T-helper 2 cell (primary cell): ENCODE data around the gene TUT7.
A peak's percentile ranks its signal among the peaks of the same experiment; 100 is the strongest.
"Not testable (repeated sequence)": the region's sequence is repeated elsewhere in the genome, so short reads cannot be mapped to it uniquely, and the experiment has no call there.

ENCODE experiments used
- DNase-seq, 5 experiments: peaks; one replicate each; pipeline versions ENCODE4 v3.0.0 to v3.0.0-alpha.2; 2012 to 2022
- total RNA-seq, 2 donors: gene quantifications; one replicate each; lab custom pipeline; 2026; lab: John Stamatoyannopoulos, UW

TUT7 gene
- total RNA-seq: 95.7 to 121 reads per million in 2 donors

DNA sequence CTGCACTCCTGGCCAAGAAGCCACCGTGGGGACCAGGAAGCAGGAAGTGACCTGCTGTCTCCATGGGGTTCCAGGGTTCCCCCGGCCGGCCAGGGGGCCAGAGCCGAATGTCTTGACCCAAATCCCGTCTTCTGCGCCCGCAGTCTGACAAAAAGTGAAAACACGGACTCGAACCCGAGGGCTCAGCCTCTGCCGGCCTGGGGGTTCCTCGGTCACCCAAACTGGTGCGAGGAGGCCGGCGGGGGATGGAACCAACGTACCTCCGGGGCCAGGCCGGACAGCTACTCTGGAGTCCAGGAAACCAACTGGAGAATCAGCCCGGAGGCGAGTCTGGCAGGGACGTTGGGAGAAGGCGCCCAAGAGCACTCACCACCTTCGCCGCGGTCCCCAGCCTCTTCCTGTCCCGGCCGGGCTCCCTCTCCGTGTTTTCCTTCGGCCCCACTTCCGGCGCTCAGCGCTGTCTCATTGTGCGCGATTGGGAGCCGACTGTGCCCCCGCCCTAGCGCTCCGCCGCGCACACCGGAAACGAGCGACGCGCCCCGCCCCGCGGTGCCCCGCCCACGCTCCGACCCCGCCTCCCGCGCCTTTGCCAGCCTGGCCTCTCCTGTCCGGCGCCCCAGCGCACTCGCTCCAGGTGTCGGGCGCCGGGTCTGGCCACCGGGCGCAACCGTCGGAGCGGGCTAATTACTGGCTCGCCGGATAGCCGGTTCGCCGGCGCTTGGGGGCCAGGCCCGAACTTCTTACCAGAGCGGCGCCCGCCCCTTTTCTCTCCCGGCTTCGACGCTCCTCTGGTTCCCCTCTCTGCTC lies at the start of gene TUT7:
Gene TUT7 (minus strand): TSS at position 400 of the 807 bp plus-strand sequence. CDS start 1,211 bp downstream, outside the sequence.
- DNase-seq: peak; percentile 88 to 97 (median 90)

DNA sequence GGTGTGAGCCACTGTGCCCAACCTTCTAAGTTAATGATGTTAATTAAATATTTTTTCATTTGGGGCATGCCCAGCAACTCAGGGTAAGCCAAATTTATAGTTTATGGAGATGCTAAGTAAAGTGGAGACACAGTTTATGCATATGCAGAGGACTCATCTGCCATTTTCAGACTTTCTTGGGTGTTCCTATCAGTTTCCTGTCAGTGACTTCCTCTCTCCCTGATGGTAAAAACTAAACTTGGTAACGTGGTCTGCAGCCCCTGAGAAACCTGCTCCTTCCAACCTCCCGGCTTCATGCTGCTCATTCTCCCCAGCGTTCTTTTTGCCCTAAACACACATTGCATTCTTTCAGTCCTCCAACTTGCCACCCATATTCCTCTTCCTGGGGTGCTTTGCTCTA lies 48.4 kb upstream of the TUT7 start:
- DNase-seq: no peak

DNA sequence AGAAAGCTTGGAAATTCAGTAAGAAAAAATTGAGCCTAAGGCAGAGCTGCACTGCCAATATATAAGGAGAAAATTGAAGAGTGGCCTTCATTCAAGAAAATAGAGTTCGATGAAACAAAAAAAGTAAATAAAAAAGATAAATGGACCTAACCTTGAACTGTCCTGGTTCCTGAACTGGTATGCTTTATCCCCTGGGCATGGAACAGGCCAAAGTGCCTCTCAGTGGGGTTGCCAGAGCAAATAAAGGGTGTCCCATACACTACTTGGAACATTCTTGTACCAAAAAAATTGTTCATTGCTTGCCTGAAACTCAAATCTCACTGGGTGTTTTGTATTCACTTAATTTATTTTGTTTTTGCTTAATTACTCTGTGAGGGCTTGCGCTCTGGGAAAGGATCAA lies 42.2 kb upstream of the TUT7 start:
- DNase-seq: no peak

DNA sequence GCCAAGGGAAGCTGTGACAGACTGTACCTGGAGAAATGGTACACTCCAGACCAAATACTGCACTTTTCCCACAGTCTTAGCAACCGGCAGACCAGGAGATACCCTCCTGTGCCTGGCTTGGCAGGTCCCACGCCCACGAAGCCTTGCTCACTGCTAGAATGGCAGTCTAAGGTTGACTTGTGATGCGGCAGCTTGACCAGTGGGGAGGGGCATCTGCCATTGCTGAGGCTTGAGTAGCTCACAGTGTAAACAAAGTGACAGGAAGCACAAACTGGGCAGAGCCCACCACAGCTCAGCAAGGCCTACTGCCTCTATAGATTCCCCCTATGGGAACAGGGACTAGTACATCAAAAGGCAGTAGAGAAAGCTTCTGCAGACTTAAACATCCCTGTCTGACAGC lies 36.0 kb upstream of the TUT7 start:
- not testable (repeated sequence) for DNase-seq

GRCh38 chr9:86389628-86390027 lies 35.4 kb upstream of the TUT7 start:
- DNase-seq: no peak

- DNase-seq: no peak
Observed at GRCh38 chr9:86387376-86387775, 33.2 kb upstream of the TUT7 start.

DNA sequence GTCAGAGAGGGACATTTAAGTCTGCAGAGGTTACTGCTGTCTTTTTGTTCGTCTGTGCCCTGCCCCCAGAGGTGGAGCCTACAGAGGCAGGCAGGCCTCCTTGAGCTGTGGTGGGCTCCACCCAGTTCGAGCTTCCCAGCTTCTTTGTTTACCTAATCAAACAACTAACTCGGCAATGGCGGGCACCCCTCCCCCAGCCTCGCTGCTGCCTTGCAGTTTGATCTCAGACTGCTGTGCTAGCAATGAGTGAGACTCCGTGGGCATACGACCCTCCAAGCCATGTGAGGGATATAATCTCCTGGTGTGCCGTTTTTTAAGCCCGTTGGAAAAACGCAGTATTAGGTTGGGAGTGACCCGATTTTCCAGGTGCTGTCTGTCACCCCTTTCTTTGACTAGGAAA lies 28.8 kb upstream of the TUT7 start:
- not testable (repeated sequence) for DNase-seq

DNA sequence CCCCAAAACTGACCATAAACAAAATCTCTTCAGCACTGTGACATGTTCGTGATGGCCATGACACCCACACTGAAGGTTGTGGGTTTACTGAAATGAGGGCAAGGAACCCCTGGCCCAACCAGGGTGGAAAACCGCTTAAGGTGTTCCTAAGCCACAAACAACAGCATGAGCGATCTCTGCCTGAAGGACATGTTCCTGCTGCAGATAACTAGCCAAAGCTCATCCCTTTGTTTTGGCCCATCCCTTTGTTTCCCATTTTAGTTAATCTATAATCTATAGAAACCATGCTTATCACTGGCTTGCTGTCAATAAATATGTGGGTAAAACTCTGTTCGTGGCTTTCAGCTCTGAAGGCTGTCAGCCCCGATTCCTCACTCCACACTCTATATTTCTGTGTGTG lies 21.8 kb upstream of the TUT7 start:
- no peak for DNase-seq

DNA sequence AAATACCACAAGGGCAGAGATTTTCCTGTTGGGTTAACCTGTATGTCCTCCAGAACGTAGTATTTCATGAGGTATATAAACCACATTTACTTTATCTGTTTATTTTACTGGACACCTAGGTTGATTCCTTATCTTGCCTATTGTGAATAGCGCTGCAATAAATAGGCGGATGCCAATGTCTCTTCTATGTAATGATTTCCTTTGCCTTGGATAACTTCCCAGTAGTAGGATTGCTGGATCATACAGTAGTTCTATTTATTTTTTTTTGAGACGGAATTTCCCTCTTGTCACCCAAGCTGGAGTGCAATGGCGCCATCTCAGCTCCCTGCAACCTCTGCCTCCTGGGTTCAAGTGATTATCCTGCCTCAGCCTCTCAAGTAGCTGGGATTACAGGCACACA lies 15.6 kb upstream of the TUT7 start:
- no peak for DNase-seq

DNA sequence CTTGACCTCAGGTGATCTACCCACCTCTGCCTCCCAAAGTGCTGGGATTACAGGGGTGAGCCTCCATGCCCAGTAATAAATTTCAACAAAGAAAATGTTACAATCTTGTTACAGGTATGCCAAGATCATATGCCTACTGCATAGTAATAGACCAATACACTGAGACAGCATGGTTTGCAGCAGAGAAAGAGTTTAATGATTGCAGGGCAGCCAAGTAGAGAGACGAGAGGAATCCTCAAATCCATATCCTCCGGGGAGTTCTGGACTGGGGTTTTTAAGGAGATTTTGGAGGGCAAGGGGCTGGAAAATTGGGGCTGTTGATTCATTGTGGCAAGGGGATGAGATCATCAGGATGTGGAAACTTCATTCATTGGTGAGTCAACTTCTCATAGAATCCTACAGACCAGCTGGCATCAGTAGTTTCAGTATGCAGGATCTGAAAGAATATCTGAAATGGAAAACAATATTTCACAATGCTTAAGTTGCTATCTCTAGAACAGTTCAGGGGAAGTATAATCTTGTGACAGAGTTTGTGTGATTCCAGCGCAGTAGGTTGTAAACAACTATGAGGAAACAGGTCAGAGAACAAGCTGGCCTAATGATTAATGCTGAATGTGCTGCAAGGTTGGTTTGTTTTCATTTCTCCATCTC lies 14.8 kb upstream of the TUT7 start:
- no peak for DNase-seq

DNA sequence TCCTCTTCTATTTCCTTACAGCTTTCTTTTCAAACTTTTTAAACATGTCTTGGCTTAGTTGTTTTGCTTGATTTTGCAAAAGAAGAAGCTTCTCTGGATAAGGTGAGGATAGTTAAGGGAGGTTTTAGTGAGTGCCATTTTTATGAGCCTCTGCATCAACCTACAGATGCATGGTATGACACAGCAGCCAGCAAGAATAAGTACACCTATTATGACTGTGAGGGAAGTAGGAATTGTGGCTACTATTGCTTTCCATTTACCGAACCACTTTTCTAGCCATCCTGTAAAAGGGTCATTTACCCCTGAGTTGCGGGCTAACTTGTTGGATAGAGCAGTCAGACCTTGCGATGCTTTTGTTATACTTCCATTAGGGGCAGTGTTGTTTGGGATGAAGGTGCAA lies 7.0 kb upstream of the TUT7 start:
- no peak for DNase-seq

GRCh38 chr9:86359151-86359879 lies 5.1 kb upstream of the TUT7 start:
- DNase-seq: no peak

DNA sequence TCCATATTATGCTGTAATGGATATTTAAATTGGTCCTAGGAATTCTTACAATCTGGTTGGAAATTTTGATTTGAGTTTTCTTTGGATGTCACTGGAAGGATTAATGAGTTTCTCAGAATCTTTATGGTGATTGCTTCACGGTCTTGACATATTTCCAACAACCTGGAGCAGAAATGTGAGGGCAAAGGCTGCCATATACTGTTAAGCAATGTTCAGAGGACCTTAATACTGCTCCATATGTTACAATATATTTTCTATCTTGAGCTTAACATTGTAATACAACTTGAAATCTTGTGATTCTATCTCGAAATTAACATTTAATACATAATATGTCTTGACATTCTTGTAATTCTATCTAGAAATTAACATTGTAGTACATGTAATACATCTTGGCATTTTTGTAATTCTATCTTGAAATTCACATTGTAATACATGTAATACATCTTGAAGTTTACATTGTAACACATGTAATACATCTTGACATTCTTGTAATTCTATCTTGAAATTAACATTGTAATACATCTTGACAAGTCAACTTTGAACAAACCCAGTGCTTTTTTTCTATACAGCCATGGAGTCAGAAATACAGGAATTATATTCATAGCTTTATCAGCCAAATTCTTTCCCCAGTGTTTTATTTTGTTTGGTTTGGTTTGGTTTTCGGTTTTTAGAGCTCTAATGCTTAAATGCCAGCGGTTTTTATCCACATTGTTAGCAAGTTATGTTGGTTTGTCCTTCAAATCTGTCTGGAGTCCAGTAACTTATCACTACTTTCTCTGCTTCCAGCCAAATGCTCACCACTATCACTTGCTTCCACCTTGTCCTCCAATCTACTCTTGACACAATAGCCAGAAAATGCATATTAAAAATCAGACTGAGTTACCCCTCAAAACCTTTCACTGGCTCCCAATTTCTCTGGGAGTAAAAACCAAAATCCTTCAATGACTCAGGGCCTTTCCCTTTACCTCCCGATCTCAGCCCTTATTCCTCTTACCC lies 3.0 kb upstream of the TUT7 start:
- DNase-seq: no peak

- no peak for DNase-seq
Observed at GRCh38 chr9:86355814-86356213, 1.6 kb upstream of the TUT7 start.

- peak in 1 of 5 experiments; percentile 28 for DNase-seq
Observed at GRCh38 chr9:86354818-86355309, 654 bp upstream of the TUT7 start.

GRCh38 chr9:86353655-86354010 lies 577 bp downstream of the TUT7 start:
- DNase-seq: peak in 2 of 5 experiments; percentile 18 to 53

DNA sequence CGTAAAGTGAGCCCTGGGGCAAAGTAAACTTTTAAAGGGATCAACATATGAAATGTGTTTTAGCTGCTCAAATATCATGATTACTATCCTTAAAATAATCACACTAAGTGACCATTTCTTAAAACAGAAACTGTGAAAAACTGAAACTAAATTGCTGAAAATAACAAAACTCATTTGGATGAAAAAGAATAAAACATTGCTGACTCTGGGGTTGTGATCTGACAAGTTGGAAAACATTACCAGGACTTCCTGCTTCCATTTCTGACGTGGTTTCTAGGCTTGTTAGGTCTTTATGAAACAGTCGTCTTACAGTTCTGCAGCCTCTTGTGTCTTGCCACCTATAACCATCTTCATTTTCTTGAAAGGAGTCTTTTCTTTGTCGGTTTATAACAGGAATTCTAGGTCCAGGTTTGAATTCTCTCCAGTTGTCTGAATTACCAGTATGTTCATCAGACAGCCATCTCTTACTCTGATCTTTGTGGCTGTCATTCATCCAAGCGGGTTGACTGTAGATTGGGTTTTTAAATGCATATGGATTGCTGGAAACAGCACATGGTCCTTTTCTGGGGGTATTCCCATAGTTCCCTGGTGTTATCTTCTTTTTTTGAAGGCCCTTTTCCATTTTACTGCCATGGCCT lies 1.7 kb downstream of the TUT7 start:
- peak in 2 of 5 experiments; percentile 25 to 78 for DNase-seq

DNA sequence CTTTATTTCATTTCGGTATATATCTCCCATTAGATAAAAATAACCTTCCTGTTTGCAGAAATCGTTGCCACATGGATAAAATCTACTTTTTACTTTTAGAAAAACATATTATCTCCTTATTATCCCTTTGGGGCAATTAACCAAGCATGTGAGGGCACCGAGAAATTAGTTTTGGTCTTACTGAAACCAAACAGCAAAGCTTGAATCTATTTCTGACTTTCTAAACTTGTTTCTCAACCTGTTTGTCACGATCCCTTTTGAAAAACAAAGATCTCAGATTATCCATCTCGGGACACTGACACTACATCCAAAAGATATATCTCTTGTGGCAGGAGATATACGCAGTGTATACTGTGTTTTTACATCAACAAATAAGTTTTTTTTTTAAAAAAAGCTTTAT lies 2.3 kb downstream of the TUT7 start:
- DNase-seq: peak in 1 of 5 experiments; percentile 36

GRCh38 chr9:86350006-86350760 lies 4.0 kb downstream of the TUT7 start:
- DNase-seq: no peak

DNA sequence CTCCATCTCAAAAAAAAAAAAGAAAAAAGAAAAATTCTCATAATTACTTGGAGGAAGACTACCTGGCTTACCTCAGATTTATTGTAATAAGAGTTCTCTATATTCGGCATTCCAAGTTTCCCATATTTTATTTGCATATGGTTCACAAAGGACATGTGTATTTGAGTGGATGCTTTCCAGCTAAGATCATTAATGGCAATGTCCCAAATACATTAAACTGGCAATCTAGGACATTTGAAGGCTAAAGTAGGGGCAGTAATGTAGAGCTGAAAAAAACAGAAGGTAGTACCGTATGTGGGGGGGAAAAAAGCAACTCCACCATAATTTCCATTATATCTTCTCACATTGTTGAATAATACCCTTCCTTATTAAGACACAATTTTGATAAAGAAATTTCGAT lies 4.9 kb downstream of the TUT7 start:
- DNase-seq: no peak

DNA sequence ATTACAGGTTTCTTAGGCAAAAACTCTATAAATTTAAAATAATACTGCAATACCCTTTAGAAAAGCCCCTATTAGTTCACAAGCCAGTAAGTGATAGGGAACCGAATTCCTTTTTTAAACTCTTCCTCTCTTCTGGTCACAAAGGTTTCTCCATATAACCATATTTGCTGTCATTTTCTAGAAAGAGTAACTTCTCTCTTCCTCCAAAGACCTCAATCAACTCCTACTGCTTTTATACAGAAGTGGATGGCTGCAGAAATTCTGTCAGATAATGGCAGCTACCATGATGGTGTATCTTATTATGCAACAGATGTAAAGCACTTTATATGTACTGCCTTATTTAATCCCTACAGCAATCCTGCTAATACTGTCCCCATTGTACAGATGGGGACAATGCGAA lies 6.2 kb downstream of the TUT7 start:
- no peak for DNase-seq
